OCI-LY7 (cell line): ENCODE data around the gene ELAVL4.

Experiments used
- CTCF ChIP-seq: fragments of 200-600 bp; sonication (generic); conservative IDR thresholded peaks from 2 replicates; pipeline ENCODE4 v1.5.1; 2014; ENCODE audit warnings: mild to moderate bottlenecking, antibody characterized with exemption, low read length, moderate library complexity, mixed read lengths
- EZH2phosphoT487 ChIP-seq: fragments of 200-600 bp; sonication (generic); IDR thresholded peaks from 2 replicates; pipeline ENCODE4 v1.6.1; 2018; ENCODE audit warnings: low read depth, borderline replicate concordance, mild to moderate bottlenecking, mixed run types, antibody characterized with exemption, low read length, moderate library complexity, mixed read lengths

GRCh38 chr1:50251702-50252101, 143.0 kb downstream of the ELAVL4 start:
- TF ChIP-seq CTCF (no peak), EZH2phosphoT487 (no peak)
